Cardiac muscle cell (in vitro differentiated cells and primary cell): ENCODE data around the gene KCNIP1. TPM values are rescaled to one million over a fixed set of nuclear protein-coding genes. Genes with fewer than 3 reads are reported as not detected.

ENCODE experiments used
- DNase-seq, 2 donors: peaks; one replicate each; pipeline versions ENCODE4 v3.0.0 to v3.0.0-alpha.2; 2010 to 2017; ENCODE audit warnings: low read depth in 1 of 2, low spot score in 1 of 2
- H3K27ac ChIP-seq: fragments of 200-600 bp; sonication (generic); 2 replicates; pipeline ENCODE4 v1.5.1; 2016
- H3K27me3 ChIP-seq: fragments of 200-600 bp; sonication (generic); 2 replicates; pipeline ENCODE4 v1.6.0; 2016; ENCODE audit warnings: control low read depth
- H3K36me3 ChIP-seq: fragments of 200-600 bp; sonication (generic); 2 replicates; pipeline ENCODE4 v1.5.1; 2016; ENCODE audit warnings: control low read depth
- H3K4me1 ChIP-seq: fragments of 200-600 bp; sonication (generic); 2 replicates; pipeline ENCODE4 v1.8.1; 2017; ENCODE audit warnings: low read depth, mild to moderate bottlenecking, mixed run types
- H3K4me3 ChIP-seq: fragments of 200-600 bp; sonication (generic); 2 replicates; pipeline ENCODE4 v1.5.1; 2016; ENCODE audit warnings: mild to moderate bottlenecking
- H3K9me3 ChIP-seq: fragments of 200-600 bp; sonication (generic); 2 replicates; pipeline ENCODE4 v1.5.1; 2017; ENCODE audit warnings: low read depth, mild to moderate bottlenecking, control low read depth
- CTCF ChIP-seq: IDR thresholded peaks from 2 replicates; pipeline ENCODE4 v1.5.1; 2012; ENCODE audit warnings: low read depth, mild to moderate bottlenecking, low read length
- polyA plus RNA-seq: library from polyadenylated mRNA; unstranded; fragments of >200 nt; fragmentation: Nextera tagmentation; extraction: Ambion mirVana; gene quantifications from 2 replicates; pipeline ENCODE4 v1.2.1, GENCODE V29; 2016
- total RNA-seq: library from RNA; depleted of rRNA; stranded (reverse); fragments of >200 nt; gene quantifications from 2 replicates; pipeline ENCODE4 v1.2.3, GENCODE V29; 2016

KCNIP1 gene
- total and polyA plus RNA-seq, 2 experiments from 2014 or later, result 0.09 TPM; not detected in 1

DNA sequence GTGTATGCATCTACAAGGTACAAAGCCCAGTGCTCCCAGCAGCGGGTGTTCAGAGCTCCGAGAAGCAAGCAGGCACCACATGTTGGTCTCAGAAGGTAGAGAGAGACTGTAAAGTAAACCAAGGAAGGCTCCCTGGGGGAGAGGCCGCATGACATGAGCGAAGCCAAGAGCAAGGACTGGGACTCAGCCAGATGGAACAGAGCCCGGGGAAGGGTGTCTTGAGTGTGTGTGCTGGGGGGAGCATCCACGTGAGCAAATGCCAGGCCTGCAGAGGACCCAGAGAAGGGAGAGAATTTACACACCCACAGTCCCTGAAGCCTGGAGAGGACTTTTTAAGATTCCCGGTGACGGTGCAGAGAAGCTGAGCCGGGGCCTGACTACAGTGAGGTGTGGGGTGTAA, 15.2 kb upstream of the KCNIP1 start:
- Histone ChIP-seq H3K27me3 (no peaks in the 10 kb centered on the region), H3K36me3 (no peaks in the 10 kb centered on the region), H3K4me1 (no peaks in the 10 kb centered on the region), H3K9me3 (no peaks in the 10 kb centered on the region), H3K27ac (no peak overlapping the region), H3K4me3 (no peak overlapping the region)
- TF ChIP-seq CTCF, result no peak
- DNase-seq, result no peak

GRCh38 chr5:170489199-170489598, 14.6 kb upstream of the KCNIP1 start:
- no peaks in the 10 kb centered on the region for H3K9me3 ChIP-seq
- H3K4me1 ChIP-seq, result no peaks in the 10 kb centered on the region
- H3K36me3 ChIP-seq, result no peaks in the 10 kb centered on the region
- no peak for TF ChIP-seq CTCF
- no peak for DNase-seq
- no peak overlapping the region for H3K4me3 ChIP-seq
- no peak overlapping the region for H3K27ac ChIP-seq
- no peaks in the 10 kb centered on the region for H3K27me3 ChIP-seq

DNA sequence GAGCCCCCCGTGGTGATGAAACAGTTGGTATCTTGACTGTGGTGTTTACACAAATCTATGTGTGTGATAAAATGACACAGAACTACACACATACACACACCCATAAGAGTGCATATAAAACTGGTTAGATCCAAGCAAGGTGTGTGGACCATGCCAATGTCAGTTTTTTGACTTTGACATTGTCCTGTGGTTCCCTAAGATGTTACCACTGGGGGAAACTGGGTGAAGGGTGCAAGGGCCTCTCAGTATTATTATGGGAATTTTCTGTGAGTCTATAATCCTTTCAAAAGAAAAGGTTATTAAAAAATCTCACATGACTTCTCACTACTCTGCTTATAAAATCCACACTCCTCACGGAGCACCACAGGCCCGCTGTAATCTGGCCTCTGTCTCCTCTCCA, 13.4 kb upstream of the KCNIP1 start:
- Histone ChIP-seq H3K9me3 (no peaks in the 10 kb centered on the region), H3K4me1 (no peaks in the 10 kb centered on the region), H3K27me3 (peaks cover 6% of the 10 kb centered on the region), H3K36me3 (no peaks in the 10 kb centered on the region), H3K4me3 (no peak overlapping the region), H3K27ac (no peak overlapping the region)
- TF ChIP-seq CTCF, result no peak
- no peak for DNase-seq

DNA sequence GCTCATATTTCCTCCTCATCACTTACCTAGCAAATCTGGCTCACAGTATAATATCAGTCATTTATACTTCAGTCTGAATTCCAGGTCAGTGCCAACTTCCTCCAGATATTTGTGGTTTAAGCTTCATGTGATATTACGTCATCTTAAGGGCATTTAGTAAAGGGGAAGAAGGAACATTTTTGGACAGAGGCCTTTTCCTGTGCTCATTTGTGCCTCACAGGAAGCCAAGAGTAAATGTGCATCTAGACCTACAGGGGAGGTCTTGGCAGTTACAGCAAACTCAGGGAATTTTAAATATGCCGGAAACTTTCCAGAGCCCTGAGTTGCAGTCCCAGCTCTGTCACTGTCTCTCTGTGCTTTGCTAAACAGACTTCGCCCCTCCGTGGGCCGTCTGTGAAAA, 12.3 kb upstream of the KCNIP1 start:
- peaks cover 6% of the 10 kb centered on the region for H3K27me3 ChIP-seq
- H3K36me3 ChIP-seq, result no peaks in the 10 kb centered on the region
- H3K4me1 ChIP-seq, result no peaks in the 10 kb centered on the region
- DNase-seq, result peak in 1 of 2 donors; percentile 97
- no peak overlapping the region for H3K27ac ChIP-seq
- H3K9me3 ChIP-seq, result no peaks in the 10 kb centered on the region
- no peak overlapping the region for H3K4me3 ChIP-seq
- TF ChIP-seq CTCF, result no peak

GRCh38 chr5:170493028-170493820, 10.6 kb upstream of the KCNIP1 start:
- Histone ChIP-seq H3K9me3 (no peaks in the 10 kb centered on the region), H3K4me3 (no peak overlapping the region), H3K27me3 (peaks cover 6% of the 10 kb centered on the region), H3K36me3 (no peaks in the 10 kb centered on the region), H3K27ac (no peak overlapping the region), H3K4me1 (no peaks in the 10 kb centered on the region)
- TF ChIP-seq CTCF, result no peak
- no peak for DNase-seq
